K562 (cell line): ENCODE measurements around the gene UBE2L3. TPM values are rescaled to one million over a fixed set of nuclear protein-coding genes. Genes with fewer than 3 reads are reported as not detected.

Experiments used
- ATAC-seq: fragments of 200-7000 bp; cut with Tn5 transposase; 3 replicates; pipeline ENCODE4 v1.9.1; 2020; ENCODE audit warnings: moderate library complexity
- BruUV-seq: library from RNA; stranded (reverse); fragments of 400-500 nt; replicated peaks from 2 replicates; lab custom pipeline; 2021; lab: Mats Ljungman, UMichigan
- CTCF ChIA-PET: fragments of 300-600 bp; formaldehyde crosslinking; extraction: SDS; loops from one replicate; lab custom pipeline; 2021; ENCODE audit warnings: low intra/inter-chr PET ratio; lab: Yijun Ruan, JAX
- POLR2A ChIA-PET: fragments of 300-600, 350-650 bp; sonication (Branson Sonifier 250); formaldehyde crosslinking; extraction: SDS; loops from one replicate; lab custom pipeline; 2021; ENCODE audit warnings: antibody characterized with exemption, inconsistent platforms; lab: Yijun Ruan, JAX
- DNase-seq, 4 experiments: peaks; one replicate each; pipeline versions ENCODE4 v3.0.0 to v3.0.0-alpha.2; 2011 to 2018; ENCODE audit warnings: low spot score in 3 of 4, mixed read lengths in 3 of 4; ENCODE audit errors: extremely low read depth in 1 of 4
- FAIRE-seq: peaks from 2 replicates; lab custom pipeline; 2011; peaks lifted over from hg19 to GRCh38; lab: Jason Lieb, UNC
- H2AFZ ChIP-seq: 2 replicates; pipeline ENCODE4 v1.6.0; 2011; ENCODE audit warnings: low read depth, low read length, control low read depth, inconsistent platforms
- H3K27ac ChIP-seq: fragments of 200-600 bp; 3 replicates; pipeline ENCODE4 v1.8.0; 2011; ENCODE audit warnings: low read depth, mild to moderate bottlenecking, control low read depth, inconsistent platforms, low read length, moderate library complexity, mixed read lengths; ENCODE audit errors: extremely low read depth
- H3K27me3 ChIP-seq, 2 experiments: fragments of 300-600 bp in 1 of 2; 2 replicates in 1 of 2; 3 replicates in 1 of 2; pipeline versions ENCODE4 v1.6.0 to v1.8.0; 2011; ENCODE audit warnings: inconsistent platforms in 2 of 2, low read length in 2 of 2, mild to moderate bottlenecking in 1 of 2, mixed read lengths in 1 of 2, moderate library complexity in 1 of 2; ENCODE audit not compliant: control insufficient read depth in 2 of 2, insufficient read depth in 2 of 2
- H3K36me3 ChIP-seq: fragments of 300-600 bp; 3 replicates; pipeline ENCODE4 v1.8.0; 2011; ENCODE audit warnings: mild to moderate bottlenecking, low read length, inconsistent platforms; ENCODE audit not compliant: control insufficient read depth, insufficient read depth
- H3K4me1 ChIP-seq, 2 experiments: fragments of 200-600 bp in 1 of 2; replicated peaks in 1 of 2; 2 replicates in 1 of 2; 3 replicates in 1 of 2; pipeline versions ENCODE4 v1.5.1 to v1.8.0; 2011; ENCODE audit warnings: inconsistent platforms in 2 of 2, low read length in 2 of 2, mild to moderate bottlenecking in 1 of 2, mixed read lengths in 1 of 2, moderate library complexity in 1 of 2; ENCODE audit not compliant: control insufficient read depth in 2 of 2, insufficient read depth in 2 of 2
- H3K4me2 ChIP-seq: 2 replicates; pipeline ENCODE4 v1.6.1; 2011; ENCODE audit warnings: low read length, control low read depth, inconsistent platforms, mixed read lengths; ENCODE audit not compliant: insufficient read depth
- H3K4me3 ChIP-seq: fragments of 200-600 bp; sonication (generic), shearing (Covaris generic); 2 replicates; pipeline ENCODE4 v1.5.1; 2016; ENCODE audit warnings: control low read depth, inconsistent platforms
- H3K79me2 ChIP-seq: fragments of 200-600 bp; 3 replicates; pipeline ENCODE4 v1.8.0; 2011; ENCODE audit warnings: low read length, inconsistent platforms; ENCODE audit not compliant: control insufficient read depth, insufficient read depth
- H3K9ac ChIP-seq, 2 experiments: 2 replicates each; pipeline versions ENCODE4 v1.6.0 to v1.6.1; 2011; ENCODE audit warnings: low read depth in 2 of 2, low read length in 2 of 2, control low read depth in 1 of 2, inconsistent platforms in 1 of 2, mild to moderate bottlenecking in 1 of 2, mixed read lengths in 1 of 2; ENCODE audit not compliant: insufficient read depth in 1 of 2
- H3K9me1 ChIP-seq: one replicate; pipeline ENCODE4 v1.6.0; 2011; ENCODE audit warnings: inconsistent platforms, mild to moderate bottlenecking, low read length, moderate library complexity; ENCODE audit not compliant: control insufficient read depth, insufficient read depth
- H3K9me3 ChIP-seq: replicated peaks from 2 replicates; pipeline ENCODE4 v1.5.1; 2011; ENCODE audit warnings: low read depth, low read length, inconsistent platforms; ENCODE audit not compliant: control insufficient read depth, insufficient read depth
- H4K20me1 ChIP-seq: replicated peaks from 2 replicates; pipeline ENCODE4 v1.6.1; 2011; ENCODE audit warnings: low read length, inconsistent platforms, mixed read lengths; ENCODE audit not compliant: control insufficient read depth, insufficient read depth
- CHD2 ChIP-seq: IDR thresholded peaks from 2 replicates; pipeline ENCODE4 v1.6.1; 2011; ENCODE audit warnings: low read depth, low read length
- JUND ChIP-seq, 2 experiments: IDR thresholded peaks; 2 replicates in 1 of 2; 3 replicates in 1 of 2; pipeline ENCODE4 v1.6.1; 2011; ENCODE audit warnings: borderline replicate concordance in 2 of 2, low read depth in 2 of 2, low read length in 2 of 2, improper control_type of control experiment in 1 of 2, missing biosample characterization in 1 of 2, missing genetic modification characterization in 1 of 2, missing genetic modification reagents in 1 of 2
- KLF1 ChIP-seq: fragments of 450-650 bp; IDR thresholded peaks from 2 replicates; pipeline ENCODE4 v1.6.1; 2016; ENCODE audit warnings: missing genetic modification characterization, missing compliant biosample characterization
- NRF1 ChIP-seq, 2 experiments: fragments of 450-650 bp; IDR thresholded peaks in 1 of 2; conservative IDR thresholded peaks in 1 of 2; 2 replicates each; pipeline ENCODE4 v1.6.1; 2014; ENCODE audit warnings: mild to moderate bottlenecking in 2 of 2
- POLR2AphosphoS5 ChIP-seq: IDR thresholded peaks from 2 replicates; pipeline ENCODE4 v1.6.1; 2011; ENCODE audit warnings: mild to moderate bottlenecking, low read depth, low read length, moderate library complexity; ENCODE audit not compliant: control insufficient read depth, insufficient read depth
- SMAD2 ChIP-seq: fragments of 150-350 bp; IDR thresholded peaks from 2 replicates; pipeline ENCODE4 v1.6.1; 2014; ENCODE audit warnings: low read depth, mild to moderate bottlenecking, low read length
- TEAD2 ChIP-seq: fragments of 450-650 bp; IDR thresholded peaks from 2 replicates; pipeline ENCODE4 v1.6.1; 2016; ENCODE audit warnings: missing genetic modification characterization, control low read depth, missing compliant biosample characterization
- ZNF134 ChIP-seq: fragments of 250-450 bp; sonication (Bioruptor Pico); conservative IDR thresholded peaks from 2 replicates; pipeline ENCODE4 v1.4.0; 2020
- ZNF232 ChIP-seq: sonication (generic); formaldehyde crosslinking; IDR thresholded peaks from 2 replicates; pipeline ENCODE4 v1.8.0; 2022; ENCODE audit warnings: mild to moderate bottlenecking, missing genetic modification reagents
- WGBS: fragments of 100-300 bp; shearing (Covaris generic); methylation state at CpG from one replicate; pipeline ENCODE4 v1.1.6; 2016; ENCODE audit warnings: low coverage, mixed read lengths; ENCODE audit not compliant: insufficient coverage; ENCODE audit errors: missing lambda C conversion rate; 5-methylcytosine and 5-hydroxymethylcytosine counted together
- in situ Hi-C: fragments of 300-500 bp; cut with MboI; formaldehyde crosslinking; loops from 4 replicates; pipeline ENCODE4 v1.15.0; 2018; ENCODE audit warnings: inconsistent platforms, mixed read lengths
- intact Hi-C: fragments of 100-400 bp; cut with micrococcal nuclease; formaldehyde crosslinking; loops from 2 replicates; pipeline ENCODE4 v1.14.2; 2022
- polyA plus RNA-seq, 8 experiments: library from polyadenylated mRNA; depleted of rRNA in 4 of 8; stranded (reverse) in 5 of 8; unstranded in 3 of 8; fragments of >200 nt; fragmentation: Nextera tagmentation in 2 of 8; fragmentation: Illumina TruSeq in 1 of 8; extraction: Ambion mirVana in 2 of 8; extraction: Trizol in 1 of 8; gene quantifications; 2 replicates each; pipeline versions ENCODE4 v1.2.1 to v1.2.3, GENCODE V29; 2011 to 2014; ENCODE audit warnings: inconsistent platforms in 1 of 8, missing spikeins in 1 of 8
- total RNA-seq, 7 experiments: library from RNA; depleted of rRNA in 6 of 7; stranded (reverse); fragments of >200 nt in 6 of 7; fragmentation: Illumina TruSeq in 2 of 7; extraction: Trizol in 2 of 7; gene quantifications; 2 replicates each; pipeline versions ENCODE4 v1.2.1 to v1.2.3, GENCODE V29; 2011 to 2021; ENCODE audit warnings: low replicate concordance in 1 of 7
- TF ChIP-seq, protein P1 (sequence below): sonication (generic); formaldehyde crosslinking; IDR thresholded peaks from 2 replicates; pipeline ENCODE4 v1.9.0; 2022; ENCODE audit warnings: mild to moderate bottlenecking, missing genetic modification reagents
- TF ChIP-seq, protein P2 (sequence below): sonication (generic); formaldehyde crosslinking; IDR thresholded peaks from 2 replicates; pipeline ENCODE4 v1.5.0; 2020; ENCODE audit warnings: missing genetic modification reagents

Gene UBE2L3
- total and polyA plus RNA-seq, 9 of the 15 experiments (the other 6 are each of a cell fraction or from before 2014, with no cell fraction given), result 215 to 625 (median 285) TPM

GRCh38 chr22:21666786-21667185, 99.3 kb downstream of the UBE2L3 start (continued):
- TF ChIP-seq SMAD2 (no peak), ZNF232 (CRISPR knock-in tag) (no peak), NRF1 (conservative IDR thresholded peaks at IDR 0.05 in 1 of 2, IDR thresholded peaks at IDR 0.05 in 1 of 2) (no peak), ZNF134 (CRISPR knock-in tag) (no peak), JUND (IDR thresholded peaks at IDR 0.05; ENCODE audit: borderline replicate concordance, low read depth, low read length) (peak; percentile 19; the same call in 1 of the 2 replicates), JUND (tag; IDR thresholded peaks at IDR 0.05; ENCODE audit: borderline replicate concordance, low read depth, low read length) (no peak), POLR2AphosphoS5 (no peak), TEAD2 (no peak), CHD2 (0 out of 2 replicates have a peak, but pooled peaks have one; percentile 9)
- TF ChIP-seq, protein P1, sequence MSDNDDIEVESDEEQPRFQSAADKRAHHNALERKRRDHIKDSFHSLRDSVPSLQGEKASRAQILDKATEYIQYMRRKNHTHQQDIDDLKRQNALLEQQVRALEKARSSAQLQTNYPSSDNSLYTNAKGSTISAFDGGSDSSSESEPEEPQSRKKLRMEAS, result no peak

GRCh38 chr22:21669026-21669425, 101.5 kb downstream of the UBE2L3 start:
- peaks cover 10% of the 10 kb centered on the region for H4K20me1 ChIP-seq
- peaks cover 31% of the 10 kb centered on the region for H3K79me2 ChIP-seq
- FAIRE-seq (no peak), DNase-seq (no peak), ATAC-seq (no peak)
- peak; percentile 34; the same call in 1 of the 2 replicates for TF ChIP-seq KLF1 (tag)
- TF ChIP-seq, protein P2, sequence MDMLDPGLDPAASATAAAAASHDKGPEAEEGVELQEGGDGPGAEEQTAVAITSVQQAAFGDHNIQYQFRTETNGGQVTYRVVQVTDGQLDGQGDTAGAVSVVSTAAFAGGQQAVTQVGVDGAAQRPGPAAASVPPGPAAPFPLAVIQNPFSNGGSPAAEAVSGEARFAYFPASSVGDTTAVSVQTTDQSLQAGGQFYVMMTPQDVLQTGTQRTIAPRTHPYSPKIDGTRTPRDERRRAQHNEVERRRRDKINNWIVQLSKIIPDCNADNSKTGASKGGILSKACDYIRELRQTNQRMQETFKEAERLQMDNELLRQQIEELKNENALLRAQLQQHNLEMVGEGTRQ (CRISPR knock-in tag), result no peak
- peaks cover 14 to 30% of the 10 kb centered on the region in 2 experiments; a peak in 4 of 5 replicates for H3K4me1 ChIP-seq
- H3K27me3 ChIP-seq, result no peaks in the 10 kb centered on the region
- ChIA-PET POLR2A (interaction anchor here (0.6 to 8.9 kb wide), 10 partner anchors 9 to 1770 kb away, joined by 3 to 77 read pairs (median 5); partner anchors contain the start of gene SDF2L1), CTCF (no interaction called here)
- no peak overlapping the region for H3K9ac ChIP-seq
- intact Hi-C loops (no loop called here), in situ Hi-C loops (loop anchor here (25.0 kb wide), 1 partner anchor 1332 kb away; no protein-coding TSS in a partner anchor)
- H3K9me3 ChIP-seq, result 0 out of 2 replicates have a peak, but pooled peaks cover 2% of the 10 kb centered on the region
- 89% methylated on average over 9 of the region's 9 CpGs for WGBS
- H3K36me3 ChIP-seq, result peaks cover 53% of the 10 kb centered on the region
- peaks cover 8% of the 10 kb centered on the region for H3K9me1 ChIP-seq
- H3K27ac ChIP-seq, result no peak overlapping the region
- no TSS peak for BruUV-seq
- no peak overlapping the region for H2AFZ ChIP-seq
- H3K4me3 ChIP-seq, result no peak overlapping the region
- H3K4me2 ChIP-seq, result no peak overlapping the region
